ENCODE data around the gene NELL1.

DNA sequence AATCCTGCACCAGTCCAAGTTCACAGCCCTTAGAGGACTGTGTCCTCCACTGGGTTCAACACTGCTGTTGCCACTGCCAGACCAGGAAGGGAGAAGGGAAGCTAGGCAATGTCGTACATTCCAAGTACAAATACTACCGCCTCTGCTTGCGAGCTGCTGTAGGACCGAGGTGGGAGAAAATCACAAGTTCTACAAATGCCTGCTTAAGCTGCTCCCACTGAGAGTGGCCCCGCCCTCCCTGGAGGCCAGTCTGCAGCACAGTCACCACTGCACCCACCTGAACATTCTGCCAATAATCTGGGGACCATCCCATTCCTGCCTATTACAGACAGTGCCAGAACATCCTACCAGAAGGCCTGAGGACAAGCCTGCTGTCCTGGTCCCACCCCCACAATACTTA, 816.0 kb downstream of the NELL1 start:
- TF ChIP-seq, protein P1, sequence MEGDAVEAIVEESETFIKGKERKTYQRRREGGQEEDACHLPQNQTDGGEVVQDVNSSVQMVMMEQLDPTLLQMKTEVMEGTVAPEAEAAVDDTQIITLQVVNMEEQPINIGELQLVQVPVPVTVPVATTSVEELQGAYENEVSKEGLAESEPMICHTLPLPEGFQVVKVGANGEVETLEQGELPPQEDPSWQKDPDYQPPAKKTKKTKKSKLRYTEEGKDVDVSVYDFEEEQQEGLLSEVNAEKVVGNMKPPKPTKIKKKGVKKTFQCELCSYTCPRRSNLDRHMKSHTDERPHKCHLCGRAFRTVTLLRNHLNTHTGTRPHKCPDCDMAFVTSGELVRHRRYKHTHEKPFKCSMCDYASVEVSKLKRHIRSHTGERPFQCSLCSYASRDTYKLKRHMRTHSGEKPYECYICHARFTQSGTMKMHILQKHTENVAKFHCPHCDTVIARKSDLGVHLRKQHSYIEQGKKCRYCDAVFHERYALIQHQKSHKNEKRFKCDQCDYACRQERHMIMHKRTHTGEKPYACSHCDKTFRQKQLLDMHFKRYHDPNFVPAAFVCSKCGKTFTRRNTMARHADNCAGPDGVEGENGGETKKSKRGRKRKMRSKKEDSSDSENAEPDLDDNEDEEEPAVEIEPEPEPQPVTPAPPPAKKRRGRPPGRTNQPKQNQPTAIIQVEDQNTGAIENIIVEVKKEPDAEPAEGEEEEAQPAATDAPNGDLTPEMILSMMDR (conservative IDR thresholded peaks at IDR 0.05; ENCODE audit: low read depth, low read length) = no peak
- TF ChIP-seq EZH2phosphoT487 (IDR thresholded peaks at IDR 0.05; ENCODE audit: borderline replicate concordance, low read length) = no peak
